Transverse colon (tissue), 4 donors: ENCODE measurements around the gene FRS3. TPM values are rescaled to one million over a fixed set of nuclear protein-coding genes. Genes with fewer than 3 reads are reported as not detected.

ENCODE experiments used
- DNase-seq: peaks from one replicate; pipeline ENCODE4 v3.0.0-alpha.2; 2019
- H3K27ac ChIP-seq, 4 donors: fragments of 200-600 bp; sonication (generic); 2 replicates each; pipeline ENCODE4 v1.5.1; 2016 to 2018; ENCODE audit warnings: inconsistent platforms in 4 of 4
- H3K27me3 ChIP-seq: fragments of 200-600 bp; sonication (generic); 2 replicates; pipeline ENCODE4 v1.5.1; 2017; ENCODE audit warnings: inconsistent platforms
- H3K36me3 ChIP-seq, 4 donors: fragments of 200-600 bp; sonication (generic); 2 replicates each; pipeline ENCODE4 v1.5.1; 2017 to 2019; ENCODE audit warnings: inconsistent platforms in 4 of 4
- H3K4me1 ChIP-seq, 4 donors: fragments of 200-600 bp; sonication (generic); 2 replicates each; pipeline ENCODE4 v1.5.1; 2017 to 2020; ENCODE audit warnings: inconsistent platforms in 4 of 4
- H3K4me3 ChIP-seq, 4 donors: fragments of 200-600 bp; sonication (generic); 1 replicate in 1 of 4; 2 replicates in 3 of 4; pipeline versions ENCODE4 v1.5.1 to v1.6.1; 2017 to 2019; ENCODE audit warnings: inconsistent platforms in 4 of 4
- H3K9me3 ChIP-seq, 2 donors: fragments of 200-600 bp; sonication (generic); 2 replicates each; pipeline ENCODE4 v1.5.1; 2017 to 2019; ENCODE audit warnings: inconsistent platforms in 2 of 2
- CTCF ChIP-seq, 5 experiments: fragments of 200-600 bp in 3 of 5; fragments of 450-650 bp in 2 of 5; sonication (generic) in 3 of 5; IDR thresholded peaks; 1 replicate in 2 of 5; 2 replicates in 3 of 5; pipeline ENCODE4 v1.5.1; 2016 to 2017; ENCODE audit warnings: antibody characterized with exemption in 5 of 5, inconsistent platforms in 3 of 5, mild to moderate bottlenecking in 2 of 5, moderate library complexity in 1 of 5
- EP300 ChIP-seq: sonication (generic); formaldehyde crosslinking; IDR thresholded peaks from one replicate; pipeline ENCODE4 v1.6.1; 2017; ENCODE audit warnings: antibody characterized with exemption, low read depth
- POLR2A ChIP-seq: fragments of 450-650 bp; IDR thresholded peaks from one replicate; pipeline ENCODE4 v1.6.1; 2016; ENCODE audit warnings: antibody characterized with exemption, mild to moderate bottlenecking, moderate library complexity
- POLR2AphosphoS5 ChIP-seq, 3 donors: sonication (generic); formaldehyde crosslinking; IDR thresholded peaks; one replicate each; pipeline ENCODE4 v1.6.1; 2016; ENCODE audit warnings: antibody characterized with exemption in 3 of 3
- WGBS, 2 donors: methylation state at CpG; one replicate each; pipeline ENCODE4 v1.1.5; 2018; ENCODE audit warnings: low coverage in 1 of 2; 5-methylcytosine and 5-hydroxymethylcytosine counted together
- in situ Hi-C, 4 donors: fragments of 200-750 bp; cut with MboI; loops; one replicate each; pipeline versions ENCODE4 v1.15.0 to v1.15.1; 2017; ENCODE audit warnings: low sequenced_read_pairs in 3 of 4, low pct_ligation_motif_present in 1 of 4, low pct_unique_long_range_greater_than_20kb in 1 of 4
- intact Hi-C: fragments of 100-400 bp; cut with DNase I; formaldehyde crosslinking; loops from one replicate; pipeline ENCODE4 v1.15.1; 2023; ENCODE audit warnings: low total_unique reads
- total RNA-seq, 4 donors: library from RNA; depleted of rRNA; stranded (reverse); fragments of >200 nt; gene quantifications; one replicate each; pipeline ENCODE4 v1.1.0, GENCODE V29; 2016

The FRS3 gene
- total RNA-seq, 4 donors from 2014 or later, result 2.8 to 4.5 (median 3.2) TPM

DNA sequence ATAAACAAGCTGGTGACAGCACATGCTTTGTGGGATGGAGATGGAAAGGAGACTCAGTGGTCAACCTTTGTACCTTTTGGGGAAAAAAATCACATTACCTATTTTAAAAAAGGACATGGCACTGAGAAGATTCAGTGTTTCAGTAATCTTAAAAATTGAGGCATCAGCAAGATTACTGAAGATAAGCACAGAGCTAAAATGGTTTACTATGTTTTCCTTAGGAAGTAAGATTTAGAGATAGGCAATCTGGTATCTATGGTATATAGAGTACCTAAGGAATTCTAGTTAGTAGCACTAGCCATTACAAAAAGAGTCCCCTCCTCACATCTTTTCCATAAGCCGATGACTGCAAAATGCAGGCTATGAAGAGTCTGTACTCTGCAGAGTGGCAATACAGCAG is 43.5 kb upstream of the FRS3 start:
- no peak overlapping the region for H3K27ac ChIP-seq
- intact Hi-C loops, result no loop called here
- TF ChIP-seq CTCF (IDR thresholded peaks at IDR 0.05) (no peak), POLR2AphosphoS5 (IDR thresholded peaks at IDR 0.05) (no peak), POLR2A (no peak)
- no peak for DNase-seq
- H3K27me3 ChIP-seq, result no peaks in the 10 kb centered on the region
- no peak overlapping the region for H3K4me3 ChIP-seq
- WGBS, 2 donors, result 100% methylated on average over 1 of the region's 1 CpG
- H3K36me3 ChIP-seq, result no peaks in the 10 kb centered on the region
- no peaks in the 10 kb centered on the region for H3K9me3 ChIP-seq
- H3K4me1 ChIP-seq, result peaks cover 0 to 5% (median 2%) of the 10 kb centered on the region in 4 donors
- in situ Hi-C loops, result no loop called here

DNA sequence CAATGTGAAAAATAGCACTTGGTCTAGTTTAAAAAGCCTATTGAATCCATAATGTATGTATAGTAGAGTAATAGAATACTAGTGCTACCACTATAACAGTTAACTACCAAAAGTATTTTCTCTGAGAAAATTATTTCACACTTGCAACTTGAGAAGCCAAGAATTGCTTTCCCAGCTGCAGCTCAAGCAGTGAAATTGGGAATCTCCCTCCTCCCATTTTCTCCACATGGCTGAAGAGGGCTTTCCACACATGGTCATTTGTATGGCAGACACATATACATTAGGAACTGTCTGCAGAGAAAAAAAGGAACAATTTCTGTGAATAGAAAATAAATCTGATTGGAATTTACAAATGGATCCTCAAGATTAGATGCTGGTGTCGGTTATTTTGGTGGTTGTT is 42.3 kb upstream of the FRS3 start:
- intact Hi-C loops (no loop called here), in situ Hi-C loops (no loop called here)
- WGBS, 2 donors, result 86 to 93% methylated on average over 1 of the region's 1 CpG

GRCh38 chr6:41821266-41821665 is 41.6 kb upstream of the FRS3 start:
- no peaks in the 10 kb centered on the region for H3K36me3 ChIP-seq
- peaks cover 0 to 5% (median 2%) of the 10 kb centered on the region in 4 donors for H3K4me1 ChIP-seq
- no peaks in the 10 kb centered on the region for H3K9me3 ChIP-seq
- in situ Hi-C loops (no loop called here), intact Hi-C loops (no loop called here)
- DNase-seq, result no peak
- no peaks in the 10 kb centered on the region for H3K27me3 ChIP-seq
- WGBS, 2 donors, result 88 to 91% methylated on average over 1 to 4 of the region's 4 CpGs
- no peak for TF ChIP-seq EP300
- TF ChIP-seq CTCF (IDR thresholded peaks at IDR 0.05), result no peak
- TF ChIP-seq POLR2AphosphoS5 (IDR thresholded peaks at IDR 0.05), result no peak
- no peak for TF ChIP-seq POLR2A
- no peak overlapping the region for H3K4me3 ChIP-seq
- H3K27ac ChIP-seq, result no peak overlapping the region

More for the DNA sequence above, 42.3 kb upstream of the FRS3 start:
- no peak overlapping the region for H3K27ac ChIP-seq
- TF ChIP-seq EP300, result no peak
- DNase-seq, result no peak
- H3K9me3 ChIP-seq, result no peaks in the 10 kb centered on the region
- no peaks in the 10 kb centered on the region for H3K36me3 ChIP-seq
- H3K27me3 ChIP-seq, result no peaks in the 10 kb centered on the region
- no peak overlapping the region for H3K4me3 ChIP-seq
- peaks cover 0 to 5% (median 2%) of the 10 kb centered on the region in 4 donors for H3K4me1 ChIP-seq

GRCh38 chr6:41818271-41819054 is 38.8 kb upstream of the FRS3 start:
- no peak for TF ChIP-seq EP300
- no peak for TF ChIP-seq CTCF (IDR thresholded peaks at IDR 0.05)
- TF ChIP-seq POLR2AphosphoS5 (IDR thresholded peaks at IDR 0.05), result no peak
- no peak for TF ChIP-seq POLR2A
- intact Hi-C loops, result no loop called here
- Histone ChIP-seq H3K27me3 (no peaks in the 10 kb centered on the region), H3K27ac (no peak overlapping the region), H3K4me3 (no peak overlapping the region), H3K36me3 (no peaks in the 10 kb centered on the region), H3K4me1 (no peaks in the 10 kb centered on the region), H3K9me3 (no peaks in the 10 kb centered on the region)
- DNase-seq, result no peak
- 56 to 83% methylated on average over 3 to 4 of the region's 4 CpGs for WGBS, 2 donors
- in situ Hi-C loops, result no loop called here

- TF ChIP-seq CTCF (IDR thresholded peaks at IDR 0.05) (no peak), POLR2A (no peak), EP300 (no peak), POLR2AphosphoS5 (IDR thresholded peaks at IDR 0.05) (no peak)
- in situ Hi-C loops, result no loop called here
- Histone ChIP-seq H3K4me1 (no peaks in the 10 kb centered on the region), H3K27ac (no peak overlapping the region), H3K36me3 (no peaks in the 10 kb centered on the region), H3K9me3 (no peaks in the 10 kb centered on the region), H3K27me3 (no peaks in the 10 kb centered on the region), H3K4me3 (no peak overlapping the region)
- no peak for DNase-seq
- 100% methylated on average over 1 of the region's 1 CpG for WGBS, 2 donors
- intact Hi-C loops, result no loop called here
These were observed 35.9 kb upstream of the FRS3 start for GRCh38 chr6:41815587-41815986.
